ENCODE results near the gene POLR2F. TPM values are rescaled to one million over a fixed set of nuclear protein-coding genes. Genes with fewer than 3 reads are reported as not detected.

Gene POLR2F
- polyA plus RNA-seq, 1 experiment, result 87.4 TPM

- no peak for DNase-seq (ENCODE audit: low read depth, low spot score)
- POLR2A ChIA-PET, result interaction anchor here (1.5 to 2.8 kb wide), 2 partner anchors 9 to 20 kb away, joined by 8 to 13 read pairs; no protein-coding TSS in a partner anchor
Measured at GRCh38 chr22:37907036-37907954, 46.2 kb upstream of the POLR2F start.

GRCh38 chr22:37909766-37910165 is 43.7 kb upstream of the POLR2F start:
- CTCF ChIA-PET, result interaction anchor here (1.8 to 2.2 kb wide), 2 partner anchors 24 to 47 kb away, joined by 4 to 8 read pairs; no protein-coding TSS in a partner anchor
- DNase-seq (ENCODE audit: low read depth, low spot score), result no peak
- Histone ChIP-seq H3K9me3 (ENCODE audit: control insufficient read depth, insufficient read depth, low read length) (no peaks in the 10 kb centered on the region), H3K27ac (ENCODE audit: low read depth, low read length) (no peak overlapping the region), H3K27me3 (ENCODE audit: control insufficient read depth, insufficient read depth, low read length) (no peaks in the 10 kb centered on the region), H3K4me3 (ENCODE audit: low read depth, low read length) (no peak overlapping the region)
- POLR2A ChIA-PET, result no interaction called here
- no peak for TF ChIP-seq CTCF (IDR thresholded peaks at IDR 0.05; ENCODE audit: low read depth, low read length)

More at GRCh38 chr22:37907036-37907954, 46.2 kb upstream of the POLR2F start:
- Histone ChIP-seq H3K9me3 (ENCODE audit: control insufficient read depth, insufficient read depth, low read length) (no peaks in the 10 kb centered on the region), H3K27me3 (ENCODE audit: control insufficient read depth, insufficient read depth, low read length) (no peaks in the 10 kb centered on the region), H3K27ac (ENCODE audit: low read depth, low read length) (peak overlapping the region; percentile 57), H3K4me3 (ENCODE audit: low read depth, low read length) (peak overlapping the region; percentile 73)
- no peak for TF ChIP-seq CTCF (IDR thresholded peaks at IDR 0.05; ENCODE audit: low read depth, low read length)
- CTCF ChIA-PET, result interaction anchor here (0.6 to 1.5 kb wide), 4 partner anchors 20 to 44 kb away, joined by 3 to 5 read pairs (median 4); no protein-coding TSS in a partner anchor

- Histone ChIP-seq H3K27me3 (ENCODE audit: control insufficient read depth, insufficient read depth, low read length) (no peaks in the 10 kb centered on the region), H3K4me3 (ENCODE audit: low read depth, low read length) (no peak overlapping the region), H3K9me3 (ENCODE audit: control insufficient read depth, insufficient read depth, low read length) (no peaks in the 10 kb centered on the region), H3K27ac (ENCODE audit: low read depth, low read length) (no peak overlapping the region)
- POLR2A ChIA-PET, result interaction anchor here (0.7 kb wide), 1 partner anchor 24 kb away, joined by 3 read pairs; no protein-coding TSS in a partner anchor
- DNase-seq (ENCODE audit: low read depth, low spot score), result no peak
- CTCF ChIA-PET, result interaction anchor here (1.1 to 2.2 kb wide), 3 partner anchors 23 to 48 kb away, joined by 3 to 8 read pairs (median 4); no protein-coding TSS in a partner anchor
- no peak for TF ChIP-seq CTCF (IDR thresholded peaks at IDR 0.05; ENCODE audit: low read depth, low read length)
Measured at GRCh38 chr22:37910890-37911672, 42.4 kb upstream of the POLR2F start.

GRCh38 chr22:37911697-37912096 is 41.8 kb upstream of the POLR2F start:
- ChIA-PET CTCF (no interaction called here), POLR2A (interaction anchor here (0.7 kb wide), 1 partner anchor 24 kb away, joined by 3 read pairs; no protein-coding TSS in a partner anchor)
- Histone ChIP-seq H3K4me3 (ENCODE audit: low read depth, low read length) (no peak overlapping the region), H3K27ac (ENCODE audit: low read depth, low read length) (no peak overlapping the region), H3K9me3 (ENCODE audit: control insufficient read depth, insufficient read depth, low read length) (no peaks in the 10 kb centered on the region), H3K27me3 (ENCODE audit: control insufficient read depth, insufficient read depth, low read length) (no peaks in the 10 kb centered on the region)
- TF ChIP-seq CTCF (IDR thresholded peaks at IDR 0.05; ENCODE audit: low read depth, low read length), result no peak
- DNase-seq (ENCODE audit: low read depth, low spot score), result no peak
